Measurements from ENCODE around the gene APBB2. TPM values are rescaled to one million over a fixed set of nuclear protein-coding genes. Genes with fewer than 3 reads are reported as not detected.

The APBB2 gene
- total and polyA plus RNA-seq, 10 of the 15 experiments (the other 5 are each of a cell fraction or from before 2014, with no cell fraction given), result 2.7 to 24.6 (median 19.0) TPM

DNA sequence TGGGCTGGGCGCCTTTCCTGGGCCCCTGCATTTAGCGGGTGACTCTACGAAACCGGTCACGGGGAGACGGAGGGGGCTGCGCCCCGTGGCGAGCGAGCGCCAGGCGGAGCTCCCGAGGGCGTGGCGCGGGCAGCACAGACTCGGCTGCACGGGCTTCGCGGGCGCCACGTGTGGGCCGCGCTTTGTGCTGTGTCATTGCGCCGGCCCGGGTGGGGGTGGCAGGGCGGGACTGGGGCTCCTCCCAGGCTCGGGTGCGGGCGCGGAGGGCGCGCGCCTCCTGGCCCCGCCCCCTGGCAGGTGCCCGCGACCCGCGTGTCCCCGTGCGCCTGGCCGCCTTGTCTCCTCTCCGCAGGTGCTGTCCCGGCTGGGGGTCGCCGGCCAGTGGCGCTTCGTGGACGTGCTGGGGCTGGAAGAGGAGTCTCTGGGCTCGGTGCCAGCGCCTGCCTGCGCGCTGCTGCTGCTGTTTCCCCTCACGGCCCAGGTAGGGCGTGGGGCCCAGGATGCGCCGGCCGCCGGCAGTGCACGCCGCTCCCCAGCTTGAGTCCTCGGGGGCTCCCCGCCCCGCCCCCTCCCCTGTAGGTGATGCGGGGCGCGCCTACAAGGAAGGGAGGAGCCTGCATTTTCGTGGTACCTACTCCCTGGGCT is 43.0 kb upstream of the APBB2 start:
- Histone ChIP-seq H3K9ac (ENCODE audit: control insufficient read depth, insufficient read depth, low read length) (peak overlapping the region; percentile 58; the same call in 1 of the 2 replicates), H3K79me2 (ENCODE audit: control insufficient read depth, insufficient read depth, low read length) (no peaks in the 10 kb centered on the region), H3K27me3 (replicated peaks in 1 of 2; ENCODE audit: control insufficient read depth in 2 of 2, insufficient read depth in 2 of 2, low read length in 1 of 2) (peaks cover 1 to 11% of the 10 kb centered on the region in 2 experiments), H3K27ac (ENCODE audit: control insufficient read depth, insufficient read depth) (no peak overlapping the region), H3K9me3 (replicated peaks; ENCODE audit: control insufficient read depth, insufficient read depth, low read length) (no peaks in the 10 kb centered on the region), H3K4me1 (ENCODE audit: control insufficient read depth, insufficient read depth, low read length) (peaks cover 3% of the 10 kb centered on the region; the same call in 1 of the 2 replicates), H2AFZ (ENCODE audit: control insufficient read depth, low read depth, low read length) (peak overlapping the region; percentile 68), H3K36me3 (ENCODE audit: control insufficient read depth in 2 of 2, insufficient read depth in 2 of 2, low read length in 1 of 2) (no peaks in the 10 kb centered on the region), H4K20me1 (ENCODE audit: control insufficient read depth, insufficient read depth) (no peaks in the 10 kb centered on the region), H3K4me3 (peak overlapping the region; percentile 67), H3K4me2 (ENCODE audit: control insufficient read depth, insufficient read depth) (peak overlapping the region; percentile 52)
- ATAC-seq (peak; percentile 63), DNase-seq (ENCODE audit: low read depth, low spot score) (no peak), FAIRE-seq (no peak)
- POLR2A ChIA-PET, result interaction anchor here (0.5 kb wide), 1 partner anchor 19 kb away, joined by 4 read pairs; no protein-coding TSS in a partner anchor
- intact Hi-C loops (cut with micrococcal nuclease; ENCODE audit: unreplicated experiment), result no loop called here
- no TSS peak for BruUV-seq (replicated peaks)
- SMC1A ChIA-PET (ENCODE audit: uncharacterized antibody, unreplicated experiment), result no interaction called here
- 1% methylated on average over 44 of the region's 69 CpGs for WGBS (ENCODE audit: insufficient coverage, insufficient replicate concordance, low lambda C conversion rate, missing lambda C conversion rate)
- in situ Hi-C loops (cut with MboI), result no loop called here
- RAD21 ChIA-PET (ENCODE audit: unreplicated experiment), result no interaction called here
- CTCF ChIA-PET, result interaction anchor here (1.3 to 3.1 kb wide), 2 partner anchors 23 to 329 kb away, joined by 3 to 22 read pairs; no protein-coding TSS in a partner anchor
- TF ChIP-seq POLR2A (IDR thresholded peaks at IDR 0.05; ENCODE audit: low read depth, low read length) (no peak; the same call in 1 of the 2 replicates), HDAC2 (IDR thresholded peaks at IDR 0.05) (no peak), CBX3 (IDR thresholded peaks at IDR 0.05; ENCODE audit: borderline replicate concordance, low read depth) (no peak), SMARCA5 (IDR thresholded peaks at IDR 0.05) (no peak), BHLHE40 (IDR thresholded peaks at IDR 0.05; ENCODE audit: borderline replicate concordance in 1 of 2, low read depth in 2 of 2, low read length in 1 of 2) (peak; percentile 30 to 47; a peak in 1 of 4 replicates), HDAC6 (IDR thresholded peaks at IDR 0.05; ENCODE audit: unreplicated experiment) (no peak), TCF7 (IDR thresholded peaks at IDR 0.05; ENCODE audit: borderline replicate concordance) (no peak), CHD2 (IDR thresholded peaks at IDR 0.05; ENCODE audit: borderline replicate concordance, low read depth, low read length) (no peak), RELA (IDR thresholded peaks at IDR 0.05; ENCODE audit: borderline replicate concordance, partially characterized antibody) (no peak), ZNF274 (IDR thresholded peaks at IDR 0.05; ENCODE audit: insufficient read depth, insufficient read length) (no peak), ZNF217 (IDR thresholded peaks at IDR 0.05) (no peak)
- TF ChIP-seq, protein P1, sequence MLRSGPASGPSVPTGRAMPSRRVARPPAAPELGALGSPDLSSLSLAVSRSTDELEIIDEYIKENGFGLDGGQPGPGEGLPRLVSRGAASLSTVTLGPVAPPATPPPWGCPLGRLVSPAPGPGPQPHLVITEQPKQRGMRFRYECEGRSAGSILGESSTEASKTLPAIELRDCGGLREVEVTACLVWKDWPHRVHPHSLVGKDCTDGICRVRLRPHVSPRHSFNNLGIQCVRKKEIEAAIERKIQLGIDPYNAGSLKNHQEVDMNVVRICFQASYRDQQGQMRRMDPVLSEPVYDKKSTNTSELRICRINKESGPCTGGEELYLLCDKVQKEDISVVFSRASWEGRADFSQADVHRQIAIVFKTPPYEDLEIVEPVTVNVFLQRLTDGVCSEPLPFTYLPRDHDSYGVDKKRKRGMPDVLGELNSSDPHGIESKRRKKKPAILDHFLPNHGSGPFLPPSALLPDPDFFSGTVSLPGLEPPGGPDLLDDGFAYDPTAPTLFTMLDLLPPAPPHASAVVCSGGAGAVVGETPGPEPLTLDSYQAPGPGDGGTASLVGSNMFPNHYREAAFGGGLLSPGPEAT (IDR thresholded peaks at IDR 0.05; ENCODE audit: low read depth), result no peak
- TF ChIP-seq, protein P2, sequence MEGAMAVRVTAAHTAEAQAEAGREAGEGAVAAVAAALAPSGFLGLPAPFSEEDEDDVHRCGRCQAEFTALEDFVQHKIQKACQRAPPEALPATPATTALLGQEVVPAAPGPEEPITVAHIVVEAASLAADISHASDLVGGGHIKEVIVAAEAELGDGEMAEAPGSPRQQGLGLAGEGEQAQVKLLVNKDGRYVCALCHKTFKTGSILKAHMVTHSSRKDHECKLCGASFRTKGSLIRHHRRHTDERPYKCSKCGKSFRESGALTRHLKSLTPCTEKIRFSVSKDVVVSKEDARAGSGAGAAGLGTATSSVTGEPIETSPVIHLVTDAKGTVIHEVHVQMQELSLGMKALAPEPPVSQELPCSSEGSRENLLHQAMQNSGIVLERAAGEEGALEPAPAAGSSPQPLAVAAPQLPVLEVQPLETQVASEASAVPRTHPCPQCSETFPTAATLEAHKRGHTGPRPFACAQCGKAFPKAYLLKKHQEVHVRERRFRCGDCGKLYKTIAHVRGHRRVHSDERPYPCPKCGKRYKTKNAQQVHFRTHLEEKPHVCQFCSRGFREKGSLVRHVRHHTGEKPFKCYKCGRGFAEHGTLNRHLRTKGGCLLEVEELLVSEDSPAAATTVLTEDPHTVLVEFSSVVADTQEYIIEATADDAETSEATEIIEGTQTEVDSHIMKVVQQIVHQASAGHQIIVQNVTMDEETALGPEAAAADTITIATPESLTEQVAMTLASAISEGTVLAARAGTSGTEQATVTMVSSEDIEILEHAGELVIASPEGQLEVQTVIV (IDR thresholded peaks at IDR 0.05; ENCODE audit: borderline replicate concordance, partially characterized antibody), result no peak
- TF ChIP-seq, protein P3, sequence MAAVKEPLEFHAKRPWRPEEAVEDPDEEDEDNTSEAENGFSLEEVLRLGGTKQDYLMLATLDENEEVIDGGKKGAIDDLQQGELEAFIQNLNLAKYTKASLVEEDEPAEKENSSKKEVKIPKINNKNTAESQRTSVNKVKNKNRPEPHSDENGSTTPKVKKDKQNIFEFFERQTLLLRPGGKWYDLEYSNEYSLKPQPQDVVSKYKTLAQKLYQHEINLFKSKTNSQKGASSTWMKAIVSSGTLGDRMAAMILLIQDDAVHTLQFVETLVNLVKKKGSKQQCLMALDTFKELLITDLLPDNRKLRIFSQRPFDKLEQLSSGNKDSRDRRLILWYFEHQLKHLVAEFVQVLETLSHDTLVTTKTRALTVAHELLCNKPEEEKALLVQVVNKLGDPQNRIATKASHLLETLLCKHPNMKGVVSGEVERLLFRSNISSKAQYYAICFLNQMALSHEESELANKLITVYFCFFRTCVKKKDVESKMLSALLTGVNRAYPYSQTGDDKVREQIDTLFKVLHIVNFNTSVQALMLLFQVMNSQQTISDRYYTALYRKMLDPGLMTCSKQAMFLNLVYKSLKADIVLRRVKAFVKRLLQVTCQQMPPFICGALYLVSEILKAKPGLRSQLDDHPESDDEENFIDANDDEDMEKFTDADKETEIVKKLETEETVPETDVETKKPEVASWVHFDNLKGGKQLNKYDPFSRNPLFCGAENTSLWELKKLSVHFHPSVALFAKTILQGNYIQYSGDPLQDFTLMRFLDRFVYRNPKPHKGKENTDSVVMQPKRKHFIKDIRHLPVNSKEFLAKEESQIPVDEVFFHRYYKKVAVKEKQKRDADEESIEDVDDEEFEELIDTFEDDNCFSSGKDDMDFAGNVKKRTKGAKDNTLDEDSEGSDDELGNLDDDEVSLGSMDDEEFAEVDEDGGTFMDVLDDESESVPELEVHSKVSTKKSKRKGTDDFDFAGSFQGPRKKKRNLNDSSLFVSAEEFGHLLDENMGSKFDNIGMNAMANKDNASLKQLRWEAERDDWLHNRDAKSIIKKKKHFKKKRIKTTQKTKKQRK (IDR thresholded peaks at IDR 0.05; ENCODE audit: low read depth, low read length), result no peak
- TF ChIP-seq, protein P4, sequence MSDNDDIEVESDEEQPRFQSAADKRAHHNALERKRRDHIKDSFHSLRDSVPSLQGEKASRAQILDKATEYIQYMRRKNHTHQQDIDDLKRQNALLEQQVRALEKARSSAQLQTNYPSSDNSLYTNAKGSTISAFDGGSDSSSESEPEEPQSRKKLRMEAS (IDR thresholded peaks at IDR 0.05; ENCODE audit: low read depth, low read length), result peak; percentile 57; the same call in 1 of the 2 replicates
